ENCODE measurements around the gene WDR38. TPM values are rescaled to one million over a fixed set of nuclear protein-coding genes. Genes with fewer than 3 reads are reported as not detected.

Gene WDR38
- polyA plus RNA-seq, 12 donors, result 0.12 to 0.34 (median 0.26) TPM; not detected in 6

- no peak for DNase-seq
Measured at GRCh38 chr9:124881138-124881743, 28.0 kb downstream of the WDR38 start.

DNA sequence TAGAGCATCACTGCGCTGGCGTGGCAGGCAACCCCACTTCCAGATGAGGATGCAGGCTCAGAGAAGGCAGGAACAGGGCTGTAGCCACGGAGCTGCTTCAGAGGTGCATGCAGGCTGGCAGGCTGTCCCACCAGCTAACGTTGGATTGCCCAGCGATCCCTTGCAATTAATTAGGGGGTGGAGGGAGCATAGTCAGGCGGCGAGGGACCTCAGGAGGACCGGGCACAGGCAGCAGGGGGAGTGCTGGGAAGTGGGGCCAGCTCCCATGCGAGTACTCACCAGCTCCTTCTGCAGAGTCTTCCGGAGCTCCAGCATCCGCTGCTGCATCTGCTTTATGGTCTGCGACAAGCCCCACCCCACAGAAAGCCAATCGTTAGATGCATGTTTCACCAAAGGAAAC lies 29.0 kb downstream of the WDR38 start:
- no peak for DNase-seq

DNA sequence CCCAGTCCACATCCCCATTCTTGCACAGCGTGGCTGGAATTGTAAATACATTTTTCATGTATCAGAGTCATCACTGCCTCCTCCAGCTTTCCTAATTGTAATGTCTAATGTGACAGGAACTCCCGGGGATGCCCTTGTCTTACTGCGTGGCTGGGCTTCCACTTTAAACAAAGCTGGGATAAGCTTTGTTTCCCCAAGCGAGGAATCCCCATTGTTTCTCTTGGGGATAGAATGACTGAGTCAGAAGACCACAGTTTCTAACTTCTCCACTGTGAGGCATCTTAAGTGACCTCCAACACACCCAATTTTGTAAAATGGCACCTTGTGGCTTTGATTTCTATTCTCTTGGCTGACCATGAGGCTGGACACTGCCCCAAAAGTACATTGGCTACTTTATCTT lies 31.1 kb downstream of the WDR38 start:
- no peak for DNase-seq

GRCh38 chr9:124885551-124885950 lies 32.3 kb downstream of the WDR38 start:
- DNase-seq, result no peak

DNA sequence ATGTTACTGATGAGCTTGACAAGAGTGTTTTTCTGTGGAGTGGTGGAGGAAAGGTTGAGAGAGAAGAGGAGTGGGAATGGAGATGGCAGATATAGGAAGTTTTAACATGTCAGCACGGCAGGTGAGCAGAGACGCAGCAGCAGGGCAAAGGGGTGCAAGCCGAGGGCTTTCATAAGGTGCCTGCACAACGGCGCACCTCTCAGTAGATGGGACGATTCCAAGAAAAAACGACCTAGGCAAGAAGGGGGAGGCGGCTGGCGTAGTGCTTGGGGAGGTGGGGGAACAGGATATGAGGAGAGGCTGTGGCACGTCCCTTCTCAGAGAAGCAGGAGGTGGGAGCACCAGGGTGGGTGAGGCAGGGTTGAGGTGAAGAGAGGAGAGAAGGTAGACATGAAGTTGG lies 33.2 kb downstream of the WDR38 start:
- DNase-seq, result no peak

DNA sequence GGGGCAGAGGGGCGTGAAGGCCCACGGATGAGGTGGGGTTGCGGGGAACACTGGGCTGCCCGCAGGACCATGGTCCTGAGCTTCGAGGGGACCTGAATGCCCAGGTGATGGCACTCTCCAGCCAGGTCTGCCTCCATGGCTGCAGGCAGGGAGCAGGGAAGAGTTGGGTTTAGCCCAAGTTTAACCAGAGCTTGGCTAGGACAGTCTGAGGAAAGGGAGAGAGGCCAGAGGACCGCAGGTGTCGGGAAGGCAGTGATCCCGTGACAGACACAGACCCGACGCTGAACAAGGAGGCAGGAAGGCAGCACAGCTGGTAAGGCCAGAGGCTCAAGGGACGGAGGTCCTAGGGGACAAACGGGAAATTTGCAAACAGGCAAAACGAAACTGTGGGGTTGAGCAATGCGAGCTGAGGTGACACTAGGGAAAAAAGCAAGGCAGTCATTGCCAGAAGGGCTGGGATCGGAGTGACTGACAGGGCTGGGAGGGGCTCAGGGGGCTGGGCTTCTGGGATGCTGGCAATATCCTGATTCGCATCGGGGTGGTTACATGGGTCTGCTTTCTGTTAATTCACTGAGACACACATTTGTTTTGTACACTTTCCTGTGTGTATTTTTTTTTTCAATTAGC lies 33.7 kb downstream of the WDR38 start:
- no peak for DNase-seq

DNA sequence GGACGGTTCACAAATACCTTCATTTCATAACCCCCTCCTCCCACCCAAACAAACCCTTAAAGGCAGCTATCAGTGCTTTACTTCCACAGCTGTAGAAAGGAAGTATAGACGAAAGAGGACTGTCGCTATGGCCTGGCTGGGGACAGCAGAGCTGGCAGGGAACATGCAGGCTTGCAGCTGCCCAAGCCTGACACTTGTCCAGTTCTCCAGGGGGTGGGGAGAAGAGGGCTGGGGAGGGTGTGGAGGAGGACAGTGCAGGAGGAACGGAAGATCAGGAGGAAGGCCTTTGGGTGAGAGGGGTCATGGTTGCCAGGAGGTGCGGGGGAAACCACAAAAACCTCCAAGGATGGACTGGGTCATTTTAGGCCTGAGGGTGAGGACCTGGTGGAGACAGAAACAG lies 34.6 kb downstream of the WDR38 start:
- no peak for DNase-seq

DNA sequence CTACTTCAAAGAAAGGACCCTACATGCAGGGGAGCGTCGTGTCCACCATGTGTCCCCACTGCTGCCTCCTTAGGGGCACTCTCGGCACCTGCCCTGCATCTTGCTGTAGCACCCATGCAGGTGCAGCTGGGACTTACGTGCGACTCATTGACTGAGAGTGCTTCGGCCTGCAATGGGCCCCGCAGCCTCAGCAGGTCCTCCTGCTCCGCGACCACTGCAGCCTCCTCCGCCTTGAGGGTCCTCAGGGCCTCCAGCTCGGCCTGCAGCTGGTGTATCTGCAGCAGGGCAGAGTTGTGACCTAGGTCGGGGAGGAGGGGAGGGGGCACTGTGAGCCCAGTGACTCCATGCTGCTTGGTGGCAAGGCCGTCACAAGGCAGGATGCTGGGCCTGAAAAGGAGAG lies 35.7 kb downstream of the WDR38 start:
- DNase-seq, result no peak

DNA sequence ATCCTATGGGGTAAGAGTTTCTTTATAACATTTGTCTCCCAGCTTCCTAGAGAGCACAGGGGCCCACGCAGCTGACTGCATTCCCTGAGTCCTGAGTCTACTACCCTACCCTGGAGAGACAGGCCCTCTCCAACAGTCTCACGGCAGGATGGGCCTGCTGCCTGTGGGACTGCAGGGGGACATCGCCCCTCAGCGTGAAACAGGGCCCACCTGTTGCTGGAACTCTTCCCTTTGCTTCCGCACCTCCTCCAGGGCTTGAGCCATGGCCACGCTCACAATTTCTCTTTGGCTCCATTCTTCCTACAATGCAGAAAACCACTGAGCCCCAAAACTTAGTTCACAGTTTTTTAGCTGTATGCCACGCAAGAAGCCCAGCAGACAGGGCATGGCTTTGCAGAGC lies 36.9 kb downstream of the WDR38 start:
- no peak for DNase-seq

- DNase-seq, result no peak
Measured at GRCh38 chr9:124894035-124894740, 40.9 kb downstream of the WDR38 start.

GRCh38 chr9:124894741-124895170 lies 41.5 kb downstream of the WDR38 start:
- DNase-seq, result no peak

DNA sequence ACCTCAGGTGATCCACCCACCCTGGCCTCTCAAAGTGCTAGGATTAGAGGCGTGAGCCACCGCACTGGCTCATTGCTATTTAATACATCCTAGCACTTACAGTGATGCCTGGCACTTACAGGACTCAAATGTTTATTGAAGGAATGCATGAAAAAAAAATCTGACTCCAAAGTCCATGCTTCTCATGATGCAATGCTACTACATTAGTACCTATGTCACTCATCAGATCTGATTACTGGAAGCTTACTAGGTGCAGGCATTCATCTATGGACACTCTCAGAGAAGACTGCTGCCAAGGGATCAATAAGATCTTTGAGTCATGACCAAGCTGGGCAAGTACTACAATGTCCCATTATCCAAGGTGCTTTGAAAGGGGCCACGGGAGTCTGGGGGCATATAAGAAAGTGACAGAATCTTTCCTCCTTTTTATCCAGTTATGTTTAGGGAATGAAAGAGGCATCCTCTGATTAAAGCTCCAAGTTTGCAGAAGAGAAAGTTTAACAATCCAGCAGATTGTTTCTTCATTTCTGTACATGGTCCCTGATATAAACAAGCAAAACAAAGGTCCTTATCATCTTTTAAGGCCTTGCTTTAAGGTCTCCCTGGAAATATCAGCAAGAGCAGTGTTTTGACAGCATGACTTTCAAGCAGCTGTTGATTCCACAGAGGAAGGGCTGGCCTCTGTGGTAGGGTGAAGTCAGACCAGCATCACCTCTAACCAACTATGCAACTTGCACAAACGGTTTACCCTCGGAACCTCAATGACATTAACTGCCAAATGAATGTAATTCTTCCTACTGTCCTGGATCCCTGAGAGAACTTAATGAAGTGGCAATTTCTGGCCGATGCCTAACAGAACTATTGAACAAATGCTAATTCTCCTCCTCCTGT lies 44.6 kb downstream of the WDR38 start:
- no peak for DNase-seq

DNA sequence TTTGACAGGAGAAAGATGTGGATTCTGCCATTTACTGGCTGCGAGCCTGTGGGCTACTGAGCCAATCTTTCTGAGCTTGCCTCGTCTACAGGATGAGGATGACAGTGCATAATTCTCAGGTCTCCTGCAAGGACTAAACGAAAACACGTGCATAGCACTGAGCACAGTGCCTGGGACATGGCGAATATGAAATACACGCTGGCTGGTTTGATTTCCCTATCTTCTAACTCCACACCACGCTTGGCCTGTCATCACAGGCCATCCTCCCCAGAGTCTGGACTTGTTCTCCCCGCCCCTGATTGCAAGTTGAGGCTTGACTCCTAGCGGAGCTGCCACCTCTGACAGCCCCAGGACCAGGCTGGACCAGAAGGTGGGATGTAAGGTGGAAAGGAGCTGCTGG lies 46.6 kb downstream of the WDR38 start:
- no peak for DNase-seq

DNA sequence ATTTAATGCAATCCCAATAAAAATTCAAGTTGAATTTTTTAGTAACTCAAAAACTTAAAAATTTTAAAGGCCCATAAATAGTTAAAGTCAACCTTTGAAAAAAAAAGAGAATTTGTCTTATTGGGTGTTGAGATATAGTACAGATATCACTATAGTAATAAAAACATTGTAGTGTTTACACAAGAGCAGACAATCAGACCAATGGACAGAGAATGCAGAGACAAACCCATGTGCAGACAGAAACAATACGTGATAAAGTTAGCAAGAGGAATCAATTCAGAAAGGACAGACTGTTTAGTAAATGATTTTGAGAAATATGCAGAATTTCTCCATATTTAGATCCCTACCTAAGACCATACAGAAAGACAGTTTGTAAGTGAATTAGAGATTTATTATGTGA lies 53.7 kb downstream of the WDR38 start:
- DNase-seq, result no peak

Other genes with a start within 250 kb of the WDR38 start
- gene NR6A1, start 82.1 kb upstream of the WDR38 start, polyA plus RNA-seq (ENCODE audit: insufficient read length in 12 of 12), result 1 to 10 TPM in 6 of 12 donors, under 1 TPM in 5, not detected in 1; 0.62 to 2.4 (median 1.1) TPM
- gene OLFML2A, start 76.3 kb upstream of the WDR38 start, polyA plus RNA-seq (ENCODE audit: insufficient read length in 12 of 12), result 100 to 1,000 TPM; 100 to 283 (median 150) TPM
- gene RPL35, start 8.5 kb downstream of the WDR38 start, polyA plus RNA-seq (ENCODE audit: insufficient read length in 12 of 12), result 1,000 to 10,000 TPM in 11 of 12 donors, not detected in 1; 1,368 to 2,116 (median 1,662) TPM
- 10 to 100 TPM in 11 of 12 donors, not detected in 1; 17.1 to 32.9 (median 29.7) TPM for gene ARPC5L, start 8.7 kb downstream of the WDR38 start, polyA plus RNA-seq (ENCODE audit: insufficient read length in 12 of 12)
- gene GOLGA1, start 87.6 kb downstream of the WDR38 start, polyA plus RNA-seq (ENCODE audit: insufficient read length in 12 of 12), result 10 to 100 TPM in 11 of 12 donors, not detected in 1; 10.1 to 21.2 (median 13.3) TPM

All from muscle of arm (tissue), 12 donors.